Left renal pelvis (tissue), 4 donors: ENCODE results near the gene PSMD2. TPM values are rescaled to one million over a fixed set of nuclear protein-coding genes. Genes with fewer than 3 reads are reported as not detected.

Experiments used
- DNase-seq, 4 donors: peaks; one replicate each; pipeline ENCODE4 v3.0.0-alpha.2; 2013; ENCODE audit warnings: low read depth in 4 of 4, low spot score in 3 of 4
- polyA plus RNA-seq, 4 donors: library from polyadenylated mRNA; unstranded; fragments of 120-200 nt; gene quantifications; one replicate each; pipeline ENCODE4 v1.2.1, GENCODE V29; 2013; ENCODE audit not compliant: insufficient read length in 4 of 4

Gene PSMD2
- polyA plus RNA-seq, 4 donors, result 159 to 216 (median 201) TPM

DNA sequence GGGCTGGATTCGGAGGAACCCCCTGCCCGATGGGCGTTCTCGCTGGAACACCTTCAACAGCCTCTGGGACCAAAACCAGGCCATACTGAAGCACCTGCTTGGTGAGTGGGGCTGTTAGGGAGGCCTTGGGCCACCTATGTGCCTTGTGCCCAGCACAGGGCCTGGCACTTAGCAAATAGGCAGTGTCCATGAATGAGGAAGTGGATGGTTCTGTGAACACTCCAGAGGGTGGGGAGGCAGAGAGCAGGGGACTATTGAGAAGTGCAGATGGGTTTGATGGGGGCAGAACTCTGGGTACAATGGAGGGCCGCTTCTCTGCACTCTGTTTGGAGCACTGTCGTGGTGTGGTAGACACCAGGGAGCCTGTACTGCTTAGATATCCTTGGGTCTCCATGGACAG is 21.7 kb upstream of the PSMD2 start:
- DNase-seq, result no peak

- no peak for DNase-seq
Measured at GRCh38 chr3:184282941-184283340, 16.1 kb upstream of the PSMD2 start.

- no peak for DNase-seq
Measured at GRCh38 chr3:184283681-184284080, 15.4 kb upstream of the PSMD2 start.

- DNase-seq, result peak in 1 of 4 donors; percentile 31
Measured at GRCh38 chr3:184284696-184285095, 14.3 kb upstream of the PSMD2 start.

DNA sequence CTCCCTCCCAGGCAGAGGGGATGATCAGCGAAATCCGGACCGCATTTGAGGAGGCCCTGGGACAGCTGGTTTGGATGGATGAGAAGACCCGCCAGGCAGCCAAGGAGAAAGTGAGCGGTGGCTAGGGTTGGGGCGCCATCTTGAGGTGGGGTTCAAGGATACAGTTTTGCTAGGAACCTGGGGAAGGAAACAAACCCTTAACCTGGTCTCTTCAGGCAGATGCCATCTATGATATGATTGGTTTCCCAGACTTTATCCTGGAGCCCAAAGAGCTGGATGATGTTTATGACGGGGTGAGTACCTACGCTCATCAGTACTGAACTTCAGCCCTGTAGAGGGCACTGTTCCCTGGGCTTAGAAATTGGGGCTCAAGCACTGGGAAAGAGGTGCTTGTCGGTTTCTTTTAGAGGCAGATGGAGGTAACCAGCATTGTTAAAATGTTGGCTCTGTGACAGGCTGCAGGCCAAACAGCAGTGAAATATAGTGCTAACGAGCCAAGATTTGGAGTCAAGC is 9.6 kb upstream of the PSMD2 start:
- no peak for DNase-seq

- DNase-seq, result no peak
Measured at GRCh38 chr3:184290331-184290730, 8.7 kb upstream of the PSMD2 start.

DNA sequence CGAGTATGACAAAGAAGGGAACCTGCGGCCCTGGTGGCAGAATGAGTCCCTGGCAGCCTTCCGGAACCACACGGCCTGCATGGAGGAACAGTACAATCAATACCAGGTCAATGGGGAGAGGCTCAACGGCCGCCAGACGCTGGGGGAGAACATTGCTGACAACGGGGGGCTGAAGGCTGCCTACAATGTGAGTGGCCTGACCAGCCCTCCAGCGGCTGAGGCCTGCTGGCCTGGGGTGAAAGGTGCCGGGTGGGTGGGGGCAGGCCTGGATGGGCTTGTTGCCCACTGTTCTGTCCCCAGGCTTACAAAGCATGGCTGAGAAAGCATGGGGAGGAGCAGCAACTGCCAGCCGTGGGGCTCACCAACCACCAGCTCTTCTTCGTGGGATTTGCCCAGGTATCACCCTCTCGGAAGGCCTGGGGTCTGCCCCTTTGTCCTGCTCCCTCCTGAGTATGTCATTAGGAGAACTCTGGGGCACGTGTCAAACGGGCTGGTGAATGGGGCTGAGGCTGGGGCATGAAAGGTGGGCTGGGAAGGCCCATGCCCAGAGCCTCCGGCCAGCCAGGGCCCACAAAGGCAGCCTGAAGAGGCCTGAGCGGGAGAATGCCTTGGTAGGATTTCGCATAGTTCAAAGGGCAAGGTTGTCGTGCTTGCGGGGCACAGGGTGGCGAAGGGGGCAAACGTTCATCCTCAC is 7.8 kb upstream of the PSMD2 start:
- DNase-seq, result no peak

DNA sequence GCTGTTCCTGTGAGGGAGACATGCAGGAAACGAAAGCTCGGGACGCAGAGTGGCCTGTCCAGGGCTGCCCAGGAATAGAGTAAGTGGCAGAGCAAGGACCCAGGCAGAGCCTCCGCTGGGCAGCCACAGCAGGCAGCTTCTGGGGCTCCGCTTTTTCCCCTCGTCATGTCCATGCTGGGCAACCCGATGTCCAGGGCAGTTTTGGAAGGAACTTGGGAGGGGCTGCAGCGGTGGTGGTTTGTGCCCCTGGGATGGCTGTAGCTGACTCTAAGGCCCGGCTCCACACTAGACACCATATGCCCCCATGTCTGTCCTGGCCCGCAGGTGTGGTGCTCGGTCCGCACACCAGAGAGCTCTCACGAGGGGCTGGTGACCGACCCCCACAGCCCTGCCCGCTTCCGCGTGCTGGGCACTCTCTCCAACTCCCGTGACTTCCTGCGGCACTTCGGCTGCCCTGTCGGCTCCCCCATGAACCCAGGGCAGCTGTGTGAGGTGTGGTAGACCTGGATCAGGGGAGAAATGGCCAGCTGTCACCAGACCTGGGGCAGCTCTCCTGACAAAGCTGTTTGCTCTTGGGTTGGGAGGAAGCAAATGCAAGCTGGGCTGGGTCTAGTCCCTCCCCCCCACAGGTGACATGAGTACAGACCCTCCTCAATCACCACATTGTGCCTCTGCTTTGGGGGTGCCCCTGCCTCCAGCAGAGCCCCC is 7.1 kb upstream of the PSMD2 start:
- no peak for DNase-seq

- no peak for DNase-seq
Measured at GRCh38 chr3:184295771-184296170, 3.3 kb upstream of the PSMD2 start.

DNA sequence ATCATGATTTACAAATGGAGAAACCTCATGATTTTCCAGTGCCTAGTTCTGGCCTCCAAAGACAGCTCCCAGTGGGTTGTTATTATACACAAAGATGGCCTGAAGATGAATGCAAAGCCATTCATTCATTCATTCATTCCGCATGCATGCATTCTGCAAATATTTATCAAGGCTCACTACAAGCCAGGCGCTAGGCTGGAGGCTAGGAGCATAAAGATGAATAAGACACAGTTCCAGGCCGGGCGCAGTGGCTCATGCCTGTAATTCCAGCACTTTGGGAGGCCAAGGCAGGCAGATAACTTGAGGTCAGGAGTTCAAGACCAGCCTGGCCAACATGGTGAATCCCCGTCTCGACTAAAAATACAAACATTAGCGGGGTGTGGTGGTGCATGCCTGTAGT is 2.4 kb upstream of the PSMD2 start:
- no peak for DNase-seq

GRCh38 chr3:184299488-184300377 is 692 bp downstream of the PSMD2 start:
- DNase-seq, result no peak

DNA sequence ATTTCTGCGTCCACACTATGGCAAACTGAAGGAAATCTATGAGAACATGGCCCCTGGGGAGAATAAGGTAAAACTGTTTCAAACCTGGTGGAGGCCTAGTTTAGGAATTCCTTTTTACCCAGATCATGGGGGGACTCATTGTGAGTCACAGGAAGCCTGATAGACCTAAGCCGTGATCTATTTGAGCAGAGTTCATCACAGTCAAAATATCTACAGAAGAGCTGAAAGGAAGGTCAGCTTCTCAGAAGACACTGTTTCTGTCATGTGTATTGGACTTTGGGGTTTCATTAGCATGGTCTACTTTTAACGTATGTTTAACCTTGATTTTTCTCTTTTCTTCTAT is 1.3 kb downstream of the PSMD2 start:
- no peak for DNase-seq

GRCh38 chr3:184305577-184305976 is 6.5 kb downstream of the PSMD2 start:
- DNase-seq, result no peak

- no peak for DNase-seq
Measured at GRCh38 chr3:184306341-184306972, 7.4 kb downstream of the PSMD2 start.

GRCh38 chr3:184307915-184308314 is 8.9 kb downstream of the PSMD2 start:
- DNase-seq, result no peak

GRCh38 chr3:184308744-184309143 is 9.7 kb downstream of the PSMD2 start:
- no peak for DNase-seq

DNA sequence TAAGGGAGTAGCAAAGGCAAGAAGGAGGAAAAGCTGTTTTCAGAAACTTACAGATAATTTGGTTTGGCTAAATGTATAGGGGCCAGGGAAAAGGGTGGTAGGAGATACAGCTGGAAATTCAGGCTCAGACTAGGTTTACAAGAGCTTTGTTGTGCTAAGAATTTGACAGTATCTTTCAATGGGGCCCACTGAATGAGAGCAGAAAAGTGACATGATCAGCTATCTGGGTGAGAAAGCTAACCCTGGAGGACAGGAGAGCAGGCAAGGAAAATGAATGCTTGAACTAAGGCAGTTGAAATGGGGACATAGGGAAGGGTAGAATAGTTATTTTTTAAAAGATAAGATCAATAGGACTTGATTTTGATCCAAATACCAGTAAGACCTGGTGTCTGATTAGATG is 12.6 kb downstream of the PSMD2 start:
- DNase-seq, result no peak

DNA sequence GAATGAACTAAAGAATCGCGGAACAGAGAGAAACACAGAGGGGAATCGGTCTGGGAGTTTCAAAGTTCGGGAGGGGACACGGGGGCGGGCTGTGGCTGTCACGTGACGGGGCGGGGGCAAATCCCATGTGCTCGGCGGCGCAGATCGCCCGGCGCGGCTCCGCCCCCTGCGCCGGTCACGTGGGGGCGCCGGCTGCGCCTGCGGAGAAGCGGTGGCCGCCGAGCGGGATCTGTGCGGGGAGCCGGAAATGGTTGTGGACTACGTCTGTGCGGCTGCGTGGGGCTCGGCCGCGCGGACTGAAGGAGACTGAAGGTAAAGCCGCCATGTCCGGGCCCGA is 15.3 kb downstream of the PSMD2 start, which contains the start of gene EIF4G1:
Gene EIF4G1 (plus strand): TSS at position 244 of the 337 bp plus-strand sequence. CDS start 1,191 bp downstream, outside the sequence.
- DNase-seq, result peak; percentile 76 to 84 (median 82)

DNA sequence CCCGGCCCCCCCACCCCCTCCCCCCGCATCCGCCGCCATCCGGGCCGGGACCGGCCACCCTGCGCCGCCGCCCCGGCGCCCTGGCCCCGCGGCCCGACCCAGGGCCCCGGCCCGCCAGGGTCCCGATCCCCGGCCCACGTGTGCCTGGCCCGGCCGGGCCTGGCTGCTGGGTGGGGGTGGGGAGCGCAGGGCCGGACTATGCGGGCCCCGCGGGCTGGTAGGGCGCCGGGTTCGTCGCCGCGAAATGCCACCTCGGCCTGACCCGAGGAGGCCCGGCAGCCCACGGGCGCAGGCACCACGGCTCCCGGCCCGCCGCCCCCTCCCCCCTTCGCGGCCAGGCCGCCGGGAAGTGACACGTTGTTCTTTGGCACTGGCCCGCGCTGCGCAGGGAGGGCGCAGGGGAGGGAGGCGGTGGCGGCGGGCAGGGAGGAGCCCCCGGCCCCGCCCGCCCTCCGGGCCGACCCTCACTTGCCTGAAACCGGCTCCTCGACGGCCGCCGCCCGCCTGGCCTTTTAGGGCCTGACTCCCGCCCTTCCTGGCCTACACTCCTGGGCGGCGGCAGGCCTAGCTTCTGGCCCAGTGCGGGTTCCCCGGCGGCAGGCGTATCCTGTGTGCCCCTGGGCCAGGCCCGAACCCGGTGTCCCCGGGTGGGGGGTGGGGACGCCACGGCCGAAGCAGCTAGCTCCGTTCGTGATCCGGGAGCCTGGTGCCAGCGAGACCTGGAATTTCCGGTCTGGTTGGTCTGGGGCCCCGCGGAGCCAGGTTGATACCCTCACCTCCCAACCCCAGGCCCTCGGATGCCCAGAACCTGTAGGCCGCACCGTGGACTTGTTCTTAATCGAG is 15.9 kb downstream of the PSMD2 start:
- DNase-seq, result peak in 1 of 4 donors; percentile 32

DNA sequence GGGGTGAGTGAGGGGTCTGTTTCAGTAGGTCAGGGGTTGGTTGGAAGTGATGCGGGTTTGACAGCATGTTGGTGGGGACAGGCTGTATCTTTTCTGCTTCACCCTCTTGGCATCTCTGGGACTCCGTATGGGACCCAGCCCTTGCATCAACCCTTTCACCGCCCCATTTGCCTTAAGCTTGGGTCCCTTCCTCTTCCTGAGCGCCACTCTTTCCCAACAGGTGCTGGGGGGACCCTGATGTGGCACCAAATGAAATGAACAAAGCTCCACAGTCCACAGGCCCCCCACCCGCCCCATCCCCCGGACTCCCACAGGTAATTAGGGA is 16.5 kb downstream of the PSMD2 start:
- no peak for DNase-seq
